GM18505 (cell line): ENCODE data around the gene TPPP.
A peak's percentile ranks its signal among the peaks of the same experiment; 100 is the strongest.

Source experiments
- ATAC-seq: cut with Tn5 transposase; IDR thresholded peaks from one replicate; pipeline ENCODE4 v1.9.1; 2021; ENCODE audit not compliant: unreplicated experiment
- POLR2A ChIP-seq: IDR thresholded peaks from 4 replicates; pipeline ENCODE4 v1.6.1; 2011; ENCODE audit warnings: borderline replicate concordance; ENCODE audit not compliant: insufficient read depth, insufficient read length; ENCODE audit errors: extremely low read depth

The TPPP gene

DNA sequence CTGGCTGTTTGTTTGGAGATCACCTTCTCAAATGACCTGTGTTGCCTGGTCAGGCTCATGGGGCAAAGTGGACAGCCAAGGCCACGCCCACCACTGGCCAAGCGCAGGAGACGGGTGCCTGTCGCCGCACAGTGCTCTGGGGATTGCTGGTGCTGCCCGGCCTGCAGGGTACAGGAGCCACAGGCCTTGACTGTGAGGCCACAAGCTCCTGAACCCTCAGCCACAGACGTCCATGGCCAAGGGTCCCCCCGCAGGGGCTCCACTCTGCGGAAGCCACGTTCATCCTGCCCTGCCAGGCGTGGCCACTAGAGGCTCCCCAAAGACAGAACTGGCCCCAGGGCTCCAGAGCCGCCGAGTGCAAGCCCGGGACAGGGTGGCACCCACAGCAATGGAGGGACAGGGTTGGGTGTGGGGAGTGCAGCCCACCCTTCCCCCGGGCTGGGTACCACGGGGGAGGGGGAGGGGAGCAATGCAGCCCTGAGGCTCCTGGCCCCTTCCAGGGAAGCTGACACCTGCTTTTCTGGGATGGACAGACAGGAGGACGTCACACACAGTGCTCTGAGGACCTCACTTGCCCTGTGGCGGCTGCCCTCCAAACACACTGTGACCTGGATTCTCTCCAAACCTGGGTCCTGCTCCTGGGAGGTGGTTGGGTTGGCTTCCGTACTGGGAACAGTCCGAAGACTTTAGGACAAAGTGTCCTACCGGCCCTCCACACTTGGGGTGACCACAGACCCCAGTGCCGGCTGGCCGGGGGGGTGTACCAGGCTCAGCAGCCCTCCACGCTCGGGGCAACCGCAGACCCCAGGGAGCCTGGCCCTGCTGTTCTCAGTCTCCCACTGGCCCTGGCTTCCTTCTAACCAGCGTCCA, 21.5 kb downstream of the TPPP start:
- peak; percentile 54 for ATAC-seq

DNA sequence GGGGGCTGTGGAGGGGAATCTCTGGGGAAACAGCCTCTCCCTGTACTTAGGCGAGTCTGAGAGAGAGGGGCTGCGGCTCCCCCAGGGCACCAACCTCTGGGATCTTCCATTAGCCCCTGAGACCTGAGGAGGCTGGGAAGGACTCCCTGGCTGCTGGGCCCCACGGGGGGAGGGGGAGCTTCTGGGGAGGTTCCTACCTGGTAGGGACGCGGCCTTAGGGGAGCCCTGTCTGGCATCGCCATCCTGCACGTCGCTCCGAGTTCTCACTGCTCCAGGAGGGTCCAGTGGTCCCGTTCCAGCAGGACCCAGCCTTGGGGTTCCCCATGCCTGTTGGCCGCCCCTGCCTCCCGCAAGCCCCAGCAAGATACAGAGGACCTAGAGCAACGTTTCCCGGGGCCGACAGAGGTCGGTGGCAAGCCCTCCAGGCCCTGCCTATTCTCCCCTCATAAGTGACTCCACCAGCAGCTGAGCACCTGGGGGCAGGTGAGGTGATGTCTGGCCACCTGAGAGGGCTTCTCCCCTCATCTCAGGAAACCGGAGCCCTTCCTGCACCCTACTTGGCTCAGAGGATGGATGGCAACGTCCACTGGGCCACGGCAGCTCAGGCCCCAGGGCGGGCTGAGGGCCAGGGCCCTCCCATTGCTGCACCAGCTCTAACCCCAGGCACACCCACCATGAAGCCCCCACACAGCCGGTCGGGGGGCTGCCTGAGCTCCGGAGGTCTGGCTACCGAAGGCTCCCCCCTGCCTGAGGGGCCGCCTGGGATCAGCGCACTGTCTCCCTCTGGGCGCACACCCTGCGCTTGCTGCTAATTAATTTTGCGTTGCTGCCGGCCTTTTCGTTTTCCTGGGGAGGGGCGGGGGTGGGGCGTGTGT, 22.5 kb downstream of the TPPP start:
- no peak for TF ChIP-seq POLR2A
- no peak for ATAC-seq

More for the DNA sequence above, 21.5 kb downstream of the TPPP start:
- TF ChIP-seq POLR2A = no peak

DNA sequence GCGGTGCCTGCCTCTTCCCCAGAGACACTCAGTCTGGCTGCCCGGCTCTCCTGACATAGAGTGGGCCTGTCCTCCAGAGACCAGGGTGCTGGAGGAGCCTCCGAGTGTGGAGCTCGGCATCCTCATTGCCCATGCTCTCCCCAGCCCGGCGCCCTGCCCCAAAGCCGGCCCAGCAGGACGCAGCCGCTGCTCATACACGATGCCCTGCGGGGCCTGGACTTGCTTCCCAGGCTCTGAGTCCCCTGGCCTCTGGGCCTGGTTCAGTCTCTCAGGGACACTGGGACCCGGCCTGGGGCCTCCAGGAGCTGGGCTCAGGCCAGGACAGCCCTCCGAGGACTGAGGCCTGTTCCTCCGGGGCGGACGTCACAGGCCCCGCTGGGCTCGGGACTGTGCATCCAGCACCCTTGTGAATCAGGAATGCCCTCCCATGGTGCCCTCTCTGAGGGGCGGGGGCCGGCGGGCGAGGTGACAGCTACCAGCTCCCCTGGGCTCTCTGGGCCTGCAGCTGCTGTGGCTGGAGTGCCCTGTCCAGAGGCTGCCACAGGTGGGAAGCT, 23.2 kb downstream of the TPPP start:
- TF ChIP-seq POLR2A = no peak
- ATAC-seq = no peak

DNA sequence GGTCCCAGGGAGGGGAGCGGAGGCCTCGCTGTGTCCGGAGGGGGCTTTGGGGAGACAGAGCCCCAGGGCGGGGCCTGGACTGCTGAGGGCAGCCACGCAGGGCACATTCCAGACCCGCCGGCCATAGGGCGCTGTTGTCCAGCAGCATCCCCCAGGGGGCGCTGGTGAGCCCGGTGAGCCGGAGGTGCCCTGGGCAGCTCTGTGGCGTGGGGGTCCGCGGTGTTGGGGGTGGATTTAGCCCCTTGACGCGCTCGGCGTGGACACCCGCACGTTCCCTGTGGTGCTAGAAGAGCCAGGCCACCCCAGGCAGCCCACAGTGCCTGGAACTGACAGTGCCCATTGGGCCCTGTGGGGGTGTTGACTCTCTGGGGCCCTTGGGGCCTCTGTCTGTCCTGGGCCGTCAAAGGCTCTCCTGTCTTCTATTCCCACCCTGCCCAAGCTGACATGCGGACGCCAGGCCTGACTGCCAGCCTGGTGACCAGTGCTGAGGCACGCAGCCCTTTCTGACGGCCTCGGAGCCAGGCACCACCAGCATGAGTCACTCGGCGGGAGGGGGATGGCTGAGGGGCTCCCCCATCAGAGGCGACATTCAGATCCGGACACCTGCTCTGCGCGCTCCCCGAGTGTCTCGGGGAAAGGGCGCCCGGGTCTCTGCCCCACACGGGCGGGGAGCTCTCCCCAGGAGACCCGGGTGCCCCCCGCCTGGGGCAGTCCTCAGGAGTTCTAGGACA, 23.9 kb downstream of the TPPP start:
- TF ChIP-seq POLR2A = no peak
- no peak for ATAC-seq

DNA sequence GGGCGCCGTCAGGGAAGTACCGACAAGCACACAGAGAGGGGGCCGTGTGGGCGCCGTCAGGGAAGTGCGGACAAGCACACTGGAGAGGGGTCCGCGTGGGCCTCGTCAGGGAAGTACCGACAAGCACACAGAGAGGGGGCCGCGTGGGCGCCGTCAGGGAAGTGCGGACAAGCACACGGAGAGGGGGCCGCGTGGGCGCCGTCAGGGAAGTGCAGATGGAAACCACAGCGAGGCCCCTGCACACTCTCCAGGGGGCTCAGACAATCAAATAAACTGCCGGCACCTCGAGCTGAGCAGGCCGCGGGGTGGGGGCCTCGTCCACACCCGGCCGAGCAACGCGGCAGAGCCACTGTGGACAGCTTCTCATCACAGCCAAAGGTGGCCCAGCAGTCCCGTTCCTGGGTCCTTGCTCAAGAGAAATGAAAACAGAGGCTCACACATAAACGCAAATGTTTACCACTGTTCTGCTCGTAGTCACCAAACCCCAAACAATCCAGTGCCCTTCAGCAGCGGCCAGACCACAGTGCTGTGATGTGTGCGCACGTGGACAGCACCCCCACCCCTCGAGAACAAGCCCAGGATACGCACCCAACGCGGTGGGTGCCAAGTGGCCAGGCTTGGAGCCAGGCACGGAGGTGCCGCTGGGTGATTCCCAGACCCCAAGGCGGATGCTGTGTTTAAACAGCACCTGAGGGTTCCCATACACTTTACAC, 24.7 kb downstream of the TPPP start:
- ATAC-seq = no peak
- no peak for TF ChIP-seq POLR2A

DNA sequence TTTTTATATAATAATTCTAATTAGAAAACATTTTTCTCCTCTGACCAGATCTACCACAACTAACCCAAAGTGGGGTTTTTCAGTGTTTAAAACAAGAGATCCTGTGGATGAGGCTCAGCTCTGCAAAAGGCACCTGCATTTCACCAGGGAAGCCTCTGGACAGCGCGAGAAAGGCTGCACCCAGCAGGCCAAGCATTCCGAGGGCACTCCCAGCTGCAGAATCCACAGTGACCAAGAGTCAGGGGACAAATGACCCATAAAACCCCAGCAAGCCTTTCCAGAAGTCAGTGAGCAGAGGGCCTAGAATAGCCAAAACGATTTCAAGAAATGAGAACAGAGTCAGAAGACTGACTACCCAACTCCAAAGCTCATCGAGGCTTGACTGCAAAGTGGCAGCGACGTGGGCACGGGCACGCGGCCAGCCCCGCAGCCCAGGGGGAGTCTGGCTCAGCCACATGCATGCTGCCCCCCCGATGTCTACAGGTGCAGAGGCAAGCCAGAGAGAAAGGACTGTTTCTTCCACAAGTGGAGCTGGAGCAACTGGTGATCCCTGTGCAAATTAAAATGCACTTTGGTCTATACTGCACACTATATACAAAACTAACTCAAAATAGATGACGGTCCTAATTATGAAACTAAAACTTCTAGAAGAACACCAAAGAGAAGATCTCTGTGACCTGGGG, 26.2 kb downstream of the TPPP start:
- TF ChIP-seq POLR2A = no peak
- no peak for ATAC-seq

DNA sequence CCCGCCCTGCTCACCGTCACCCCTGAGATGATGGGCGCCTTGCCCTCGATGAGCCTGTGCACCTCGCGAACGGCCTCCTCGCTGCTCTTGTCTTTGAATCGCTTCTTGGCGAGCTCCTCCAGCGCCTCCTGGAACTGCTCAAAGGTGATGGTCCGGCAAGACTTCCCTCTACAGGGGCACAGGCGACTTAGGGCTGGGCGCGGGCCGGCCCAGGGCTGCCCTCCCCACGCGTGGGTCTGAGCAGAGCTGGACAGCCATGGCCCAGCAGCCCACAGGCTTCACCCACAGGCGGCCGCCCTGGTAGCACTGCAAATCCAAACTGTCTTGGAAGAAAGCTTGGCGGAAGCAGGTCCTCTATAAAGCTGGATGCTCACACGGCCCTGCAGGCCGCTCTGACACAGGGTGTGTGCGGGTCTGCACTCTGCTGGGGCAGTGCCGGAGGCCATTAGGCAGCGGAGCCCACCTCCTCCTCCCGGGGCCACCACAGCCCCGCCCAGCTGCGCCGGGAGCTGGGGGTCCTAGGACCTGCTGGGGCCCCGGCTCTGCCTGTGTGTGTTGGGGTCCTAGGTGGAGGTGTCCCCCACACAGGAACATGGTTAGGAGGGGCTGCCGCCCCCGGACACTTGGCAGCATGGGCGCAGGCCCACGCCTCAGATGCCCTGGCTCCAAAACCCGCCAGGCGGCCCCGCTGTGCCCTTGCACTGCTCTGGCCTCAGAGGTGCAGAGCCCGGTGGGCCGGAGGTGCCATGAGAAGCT, 27.0 kb downstream of the TPPP start:
- ATAC-seq = no peak
- no peak for TF ChIP-seq POLR2A

DNA sequence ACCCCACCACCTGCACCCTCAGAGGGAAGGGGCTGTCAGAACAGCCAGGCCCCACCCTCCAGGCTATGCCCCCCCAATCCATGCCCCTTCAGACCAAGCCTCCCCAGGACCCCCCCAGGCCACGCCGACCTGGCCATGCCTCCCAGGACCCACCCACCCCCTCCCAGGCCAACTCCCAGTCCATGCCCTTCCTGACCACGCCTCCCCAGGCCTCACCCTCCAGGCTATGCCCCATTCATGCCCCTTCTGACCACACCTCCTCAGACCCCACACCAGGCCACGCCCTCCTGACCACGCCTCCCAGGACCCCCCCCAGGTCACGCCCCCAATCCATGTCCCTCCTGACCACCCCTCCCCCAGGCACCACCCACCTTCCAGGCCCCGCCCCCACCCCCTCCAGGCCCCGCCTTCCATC, 27.6 kb downstream of the TPPP start:
- ATAC-seq = no peak
- TF ChIP-seq POLR2A = no peak

DNA sequence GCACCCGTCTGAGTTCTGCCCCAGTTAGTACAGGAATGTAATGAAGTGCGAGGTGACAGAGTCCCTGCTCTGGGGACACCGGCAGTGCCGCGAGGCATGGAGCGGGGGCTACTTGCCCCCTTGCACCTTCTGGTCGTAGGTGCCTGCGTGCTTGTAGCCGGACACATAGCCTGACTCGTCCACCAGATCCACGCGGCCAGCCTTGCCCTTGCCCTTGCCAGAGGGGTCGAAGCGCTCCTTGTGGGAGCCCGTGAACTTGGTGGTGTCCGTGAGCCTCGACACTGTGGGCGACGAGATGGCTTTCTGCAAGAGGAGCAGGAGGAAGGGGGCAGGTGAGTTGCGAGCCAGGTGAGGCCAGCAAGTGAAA, 28.2 kb downstream of the TPPP start:
- ATAC-seq = no peak
- TF ChIP-seq POLR2A = no peak

DNA sequence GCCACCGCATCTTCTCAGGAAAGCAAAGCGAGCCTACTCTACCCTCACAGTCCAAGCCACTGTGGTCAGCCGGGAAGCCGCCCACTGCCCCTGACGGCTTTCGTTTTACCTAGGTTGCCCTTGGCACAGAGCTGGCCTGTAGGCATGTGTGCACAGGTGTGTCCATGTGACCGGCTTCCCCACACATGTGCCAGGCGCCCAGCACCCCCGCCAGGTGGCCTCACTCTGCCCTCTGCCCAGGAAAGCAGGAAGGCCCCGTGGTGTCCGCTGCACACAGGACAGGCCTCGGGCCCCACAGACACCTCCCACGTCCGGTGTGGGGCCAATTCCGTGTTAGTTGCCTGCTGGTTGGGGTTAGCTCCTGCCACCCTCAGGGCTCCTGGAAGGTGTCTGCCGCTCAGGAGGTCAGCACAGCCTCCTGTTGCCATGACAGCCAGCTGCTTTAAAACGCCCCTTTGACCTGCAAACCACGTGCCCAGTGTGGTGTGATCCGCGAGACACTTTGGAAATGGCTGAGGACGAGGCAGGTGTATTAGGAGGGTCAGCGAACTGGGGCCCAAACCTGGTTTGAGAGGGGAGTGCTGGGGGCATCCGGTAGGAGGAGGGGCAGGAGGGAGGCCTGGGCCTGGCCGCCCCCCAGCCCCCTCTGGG, 28.7 kb downstream of the TPPP start:
- ATAC-seq = no peak
- no peak for TF ChIP-seq POLR2A

DNA sequence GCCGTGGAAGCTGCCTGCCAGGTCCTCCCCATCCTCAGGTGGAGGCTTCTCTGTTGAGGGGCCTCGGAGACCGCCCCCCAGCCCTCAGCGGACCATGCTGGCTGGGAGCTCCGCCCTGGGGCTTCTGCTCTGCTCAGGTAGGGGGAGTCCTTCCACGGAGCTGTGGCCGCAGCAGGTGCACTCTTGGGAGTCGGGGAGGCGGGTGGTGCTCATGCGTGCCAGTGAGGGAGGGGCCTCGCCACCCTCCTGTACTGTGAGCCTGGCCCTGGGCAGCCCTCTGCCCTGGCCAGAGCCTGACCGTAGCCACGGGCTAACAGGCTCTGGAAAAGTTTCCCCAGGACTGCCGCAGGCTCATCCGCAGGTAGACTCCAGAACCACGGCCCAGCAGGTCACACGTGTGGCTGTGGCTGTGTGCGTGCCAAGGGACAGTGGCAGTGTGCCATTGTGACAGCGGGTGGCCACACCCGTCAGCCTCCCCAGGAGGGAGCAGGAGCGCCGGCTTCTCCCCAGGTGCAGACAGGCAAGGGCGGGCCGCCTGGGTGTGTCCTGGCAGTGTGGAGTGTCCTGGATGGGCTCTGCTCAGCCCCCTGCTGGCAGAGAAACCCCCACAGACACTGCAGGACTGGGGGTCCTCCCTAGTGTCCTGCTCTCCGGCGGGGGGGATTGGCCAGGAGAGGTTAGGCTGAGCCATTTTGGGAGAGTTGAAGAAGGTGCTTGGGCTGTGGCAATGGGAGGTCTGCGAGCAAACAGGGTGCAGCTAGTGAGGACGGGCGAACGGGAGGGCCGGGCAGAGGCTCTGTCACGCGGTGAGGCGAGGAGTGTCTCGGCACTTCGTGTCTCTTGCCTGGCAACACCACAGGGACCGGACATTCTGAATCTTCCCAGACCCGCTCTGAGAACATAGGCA, 29.5 kb downstream of the TPPP start:
- no peak for TF ChIP-seq POLR2A
- ATAC-seq = no peak
